Ecto neural progenitor cell (in vitro differentiated cells): ENCODE measurements around the gene B4GALT6.

ENCODE experiments used
- DNase-seq: peaks from one replicate; pipeline ENCODE4 v3.0.0-alpha.2; 2018; ENCODE audit warnings: low spot score

Gene B4GALT6

GRCh38 chr18:31595121-31595771, 89.1 kb downstream of the B4GALT6 start:
- no peak for DNase-seq

GRCh38 chr18:31592506-31593157, 91.7 kb downstream of the B4GALT6 start:
- DNase-seq: no peak

GRCh38 chr18:31591628-31592027, 92.8 kb downstream of the B4GALT6 start, which contains the start of gene TTR:
TTR (plus strand) TSS chr18:31591877; CDS start chr18:31591903, 26 bp downstream.
- DNase-seq: no peak

- no peak for DNase-seq
These were observed 93.3 kb downstream of the B4GALT6 start for GRCh38 chr18:31591113-31591512.

- no peak for DNase-seq
These were observed 93.8 kb downstream of the B4GALT6 start for GRCh38 chr18:31590570-31590969.

GRCh38 chr18:31587529-31587928, 96.9 kb downstream of the B4GALT6 start:
- DNase-seq: no peak

- DNase-seq: no peak
These were observed 97.8 kb downstream of the B4GALT6 start for GRCh38 chr18:31586616-31587015.

GRCh38 chr18:31585991-31586390, 98.4 kb downstream of the B4GALT6 start:
- no peak for DNase-seq

- no peak for DNase-seq
These were observed 101.1 kb downstream of the B4GALT6 start for GRCh38 chr18:31583185-31583854.

- no peak for DNase-seq
These were observed 102.7 kb downstream of the B4GALT6 start for GRCh38 chr18:31581498-31582197.

- DNase-seq: no peak
These were observed 105.0 kb downstream of the B4GALT6 start for GRCh38 chr18:31579375-31579774.

- DNase-seq: no peak
These were observed 106.3 kb downstream of the B4GALT6 start for GRCh38 chr18:31578126-31578525.

- no peak for DNase-seq
These were observed 107.2 kb downstream of the B4GALT6 start for GRCh38 chr18:31577195-31577594.

- DNase-seq: no peak
These were observed 107.7 kb downstream of the B4GALT6 start for GRCh38 chr18:31576670-31577069.

- DNase-seq: no peak
These were observed 108.7 kb downstream of the B4GALT6 start for GRCh38 chr18:31575515-31576257.

GRCh38 chr18:31574359-31574758, 110.0 kb downstream of the B4GALT6 start:
- DNase-seq: no peak
